Peyer's patch (tissue), 4 donors: Measurements from ENCODE around the gene ESRP2.

Source experiments
- CTCF ChIP-seq, 6 experiments: fragments of 450-650 bp in 4 of 6; fragments of 200-600 bp in 2 of 6; sonication (generic) in 1 of 6; IDR thresholded peaks; one replicate each; pipeline ENCODE4 v1.5.1; 2017 to 2019; ENCODE audit warnings: antibody characterized with exemption in 6 of 6, mild to moderate bottlenecking in 3 of 6, moderate library complexity in 1 of 6
- POLR2A ChIP-seq, 2 donors: fragments of 450-650 bp; IDR thresholded peaks; one replicate each; pipeline ENCODE4 v1.5.1; 2017; ENCODE audit warnings: antibody characterized with exemption in 2 of 2, mild to moderate bottlenecking in 2 of 2, moderate library complexity in 2 of 2

GRCh38 chr16:68235887-68236136, at the start of gene ESRP2:
- no peak for TF ChIP-seq POLR2A (IDR thresholded peaks at IDR 0.05)
- no peak for TF ChIP-seq CTCF (IDR thresholded peaks at IDR 0.05)
